H1 (cell line): ENCODE data around the gene TADA2B. TPM values are rescaled to one million over a fixed set of nuclear protein-coding genes. Genes with fewer than 3 reads are reported as not detected.

ENCODE experiments used
- CTCF ChIA-PET: fragments of 300-600 bp; sonication (Branson Sonifier 250); formaldehyde crosslinking; loops from one replicate; lab custom pipeline; 2021; ENCODE audit not compliant: partially characterized antibody; lab: Charles Lee
- POLR2A ChIA-PET: fragments of 300-600 bp; sonication (Branson Sonifier 250); formaldehyde crosslinking; loops from one replicate; lab custom pipeline; 2021; ENCODE audit warnings: inconsistent platforms; ENCODE audit not compliant: partially characterized antibody; lab: Charles Lee
- DNase-seq, 2 experiments: peaks; one replicate each; pipeline versions ENCODE4 v3.0.0 to v3.0.0-alpha.2; 2010 to 2022; ENCODE audit warnings: low spot score in 2 of 2, low read depth in 1 of 2, mixed read lengths in 1 of 2
- FAIRE-seq: peaks from 2 replicates; lab custom pipeline; 2011; peaks lifted over from hg19 to GRCh38; lab: Jason Lieb, UNC
- H2AFZ ChIP-seq: 2 replicates; pipeline ENCODE4 v1.8.1; 2012; ENCODE audit warnings: low read length, inconsistent platforms
- H2AK5ac ChIP-seq: 2 replicates; pipeline ENCODE4 v1.6.1; 2013; ENCODE audit warnings: low read depth, low read length
- H2BK120ac ChIP-seq: replicated peaks from 2 replicates; pipeline ENCODE3; 2013; ENCODE audit warnings: low read depth, low read length, inconsistent platforms
- H2BK12ac ChIP-seq: 2 replicates; pipeline ENCODE4 v1.6.1; 2013; ENCODE audit warnings: low read depth, low read length
- H2BK15ac ChIP-seq: 2 replicates; pipeline ENCODE4 v1.6.1; 2013; ENCODE audit warnings: low read length
- H2BK20ac ChIP-seq: 2 replicates; pipeline ENCODE4 v1.6.1; 2013; ENCODE audit warnings: low read length
- H2BK5ac ChIP-seq: 2 replicates; pipeline ENCODE4 v1.6.1; 2013; ENCODE audit warnings: low read depth, low read length
- H3K14ac ChIP-seq: 2 replicates; pipeline ENCODE4 v1.6.1; 2013; ENCODE audit warnings: inconsistent platforms; ENCODE audit not compliant: insufficient read length
- H3K18ac ChIP-seq: 2 replicates; pipeline ENCODE4 v1.6.1; 2013; ENCODE audit warnings: low read length; ENCODE audit errors: extremely low read depth
- H3K23ac ChIP-seq: 2 replicates; pipeline ENCODE4 v1.6.1; 2013; ENCODE audit warnings: inconsistent platforms; ENCODE audit not compliant: insufficient read length
- H3K23me2 ChIP-seq: 2 replicates; pipeline ENCODE4 v1.6.1; 2013; ENCODE audit warnings: low read depth, low read length
- H3K27ac ChIP-seq: 2 replicates; pipeline ENCODE4 v1.6.1; 2011; ENCODE audit warnings: low read depth, low read length, inconsistent platforms
- H3K27me3 ChIP-seq, 4 experiments: replicated peaks in 1 of 4; 1 replicate in 1 of 4; 2 replicates in 3 of 4; pipeline versions ENCODE4 v1.6.1 to v1.8.1; 2011 to 2013; ENCODE audit warnings: low read length in 3 of 4, mild to moderate bottlenecking in 3 of 4, inconsistent platforms in 2 of 4, mixed read lengths in 2 of 4, moderate library complexity in 1 of 4; ENCODE audit not compliant: control insufficient read depth in 3 of 4, insufficient read depth in 3 of 4; ENCODE audit errors: extremely low read depth in 1 of 4
- H3K36me3 ChIP-seq, 4 experiments: 2 replicates each; pipeline versions ENCODE4 v1.6.1 to v1.8.1; 2011 to 2013; ENCODE audit warnings: mild to moderate bottlenecking in 4 of 4, low read length in 3 of 4, moderate library complexity in 2 of 4, control low read depth in 1 of 4, inconsistent platforms in 1 of 4; ENCODE audit not compliant: insufficient read depth in 4 of 4, control insufficient read depth in 2 of 4
- H3K4ac ChIP-seq: replicated peaks from 2 replicates; pipeline ENCODE3; 2013; ENCODE audit warnings: low read length, low read depth, mixed read lengths, inconsistent platforms; ENCODE audit not compliant: insufficient read length
- H3K4me1 ChIP-seq, 4 experiments: replicated peaks in 1 of 4; 1 replicate in 1 of 4; 2 replicates in 3 of 4; pipeline versions ENCODE4 v1.6.1 to v1.8.1; 2011 to 2013; ENCODE audit warnings: low read length in 3 of 4, inconsistent platforms in 2 of 4, mixed read lengths in 1 of 4; ENCODE audit not compliant: insufficient read depth in 4 of 4, control insufficient read depth in 3 of 4
- H3K4me2 ChIP-seq, 2 experiments: 2 replicates each; pipeline versions ENCODE4 v1.6.1 to v1.8.1; 2011 to 2013; ENCODE audit warnings: low read depth in 2 of 2, low read length in 2 of 2, control low read depth in 1 of 2, inconsistent platforms in 1 of 2, mild to moderate bottlenecking in 1 of 2; ENCODE audit not compliant: insufficient read depth in 1 of 2
- H3K4me3 ChIP-seq, 4 experiments: fragments of 200-600, 300-600 bp in 1 of 4; sonication (generic), shearing (Covaris generic), sonication (Bioruptor Twin) in 1 of 4; 2 replicates each; pipeline versions ENCODE4 v1.5.1 to v1.8.1; 2011 to 2016; ENCODE audit warnings: low read length in 4 of 4, low read depth in 3 of 4, control low read depth in 2 of 4, inconsistent platforms in 2 of 4, mild to moderate bottlenecking in 2 of 4, mixed read lengths in 1 of 4, moderate library complexity in 1 of 4; ENCODE audit not compliant: insufficient read depth in 2 of 4; ENCODE audit errors: extremely low read depth in 1 of 4
- H3K56ac ChIP-seq: replicated peaks from 2 replicates; pipeline ENCODE3; 2013; ENCODE audit warnings: low read depth, mild to moderate bottlenecking, mixed read lengths, low read length, inconsistent platforms; ENCODE audit not compliant: insufficient read length
- H3K79me1 ChIP-seq: 2 replicates; pipeline ENCODE4 v1.6.1; 2013; ENCODE audit warnings: low read depth, low read length, control low read depth
- H3K79me2 ChIP-seq, 2 experiments: 2 replicates each; pipeline versions ENCODE4 v1.6.1 to v1.8.1; 2012 to 2013; ENCODE audit warnings: low read length in 2 of 2, mild to moderate bottlenecking in 2 of 2, inconsistent platforms in 1 of 2; ENCODE audit not compliant: insufficient read depth in 2 of 2, control insufficient read depth in 1 of 2
- H3K9ac ChIP-seq, 4 experiments: replicated peaks in 1 of 4; 1 replicate in 1 of 4; 2 replicates in 3 of 4; pipeline versions ENCODE4 v1.6.1 to v1.8.1; 2011 to 2013; ENCODE audit warnings: low read depth in 3 of 4, low read length in 3 of 4, control low read depth in 2 of 4, mild to moderate bottlenecking in 2 of 4, moderate library complexity in 2 of 4, inconsistent platforms in 1 of 4; ENCODE audit errors: extremely low read depth in 1 of 4
- H3K9me3 ChIP-seq, 2 experiments: 2 replicates each; pipeline versions ENCODE4 v1.6.1 to v1.8.1; 2012 to 2013; ENCODE audit warnings: mild to moderate bottlenecking in 2 of 2, moderate library complexity in 2 of 2, control low read depth in 1 of 2, inconsistent platforms in 1 of 2, low read depth in 1 of 2, low read length in 1 of 2, mixed read lengths in 1 of 2; ENCODE audit not compliant: insufficient read depth in 2 of 2
- H4K20me1 ChIP-seq, 2 experiments: replicated peaks in 1 of 2; 2 replicates each; pipeline versions ENCODE3 to v1.8.1; 2011 to 2013; ENCODE audit warnings: inconsistent platforms in 2 of 2, low read length in 2 of 2, mild to moderate bottlenecking in 1 of 2; ENCODE audit not compliant: insufficient read depth in 2 of 2, control insufficient read depth in 1 of 2
- H4K5ac ChIP-seq: 2 replicates; pipeline ENCODE4 v1.6.1; 2013; ENCODE audit warnings: low read length, low read depth, mixed read lengths, inconsistent platforms; ENCODE audit not compliant: insufficient read length
- H4K8ac ChIP-seq: 2 replicates; pipeline ENCODE4 v1.8.0; 2013; ENCODE audit warnings: mild to moderate bottlenecking, moderate library complexity, low read length, inconsistent platforms; ENCODE audit not compliant: insufficient read depth; ENCODE audit errors: extremely low read depth
- H4K91ac ChIP-seq: replicated peaks from 2 replicates; pipeline ENCODE3; 2013; ENCODE audit warnings: low read length, mixed read lengths, inconsistent platforms; ENCODE audit not compliant: insufficient read length
- CBX5 ChIP-seq: fragments of 300-800, 300-1000 bp; sonication (generic); IDR thresholded peaks from 2 replicates; pipeline ENCODE4 v1.7.1; 2016; ENCODE audit warnings: antibody characterized with exemption, low read length, low read depth
- CBX8 ChIP-seq: fragments of 300-800, 300-1000 bp; sonication (generic); IDR thresholded peaks from 2 replicates; pipeline ENCODE4 v1.7.1; 2016; ENCODE audit warnings: low read depth, low read length, borderline replicate concordance
- JUND ChIP-seq: IDR thresholded peaks from 2 replicates; pipeline ENCODE4 v1.6.1; 2011; ENCODE audit warnings: mild to moderate bottlenecking, improper control_type of control experiment, low read length
- MAFK ChIP-seq: IDR thresholded peaks from 2 replicates; pipeline ENCODE4 v1.6.1; 2012; ENCODE audit warnings: low read depth, mild to moderate bottlenecking, improper control_type of control experiment, low read length
- TAF1 ChIP-seq: IDR thresholded peaks from 2 replicates; pipeline ENCODE4 v1.6.1; 2011; ENCODE audit warnings: mild to moderate bottlenecking, low read depth, low read length
- WGBS, 2 experiments: shearing (Covaris generic) in 1 of 2; methylation state at CpG; one replicate each; pipeline versions ENCODE4 v1.1.6 to v1.1.7; 2013 to 2015; ENCODE audit warnings: low lambda C conversion rate in 2 of 2, mixed read lengths in 2 of 2, inconsistent platforms in 1 of 2, low coverage in 1 of 2, missing lambda C conversion rate in 1 of 2; ENCODE audit not compliant: insufficient replicate concordance in 2 of 2, insufficient coverage in 1 of 2, insufficient read length in 1 of 2; ENCODE audit errors: extremely low coverage in 1 of 2, missing lambda C conversion rate in 1 of 2; 5-methylcytosine and 5-hydroxymethylcytosine counted together
- polyA plus RNA-seq, 7 experiments: library from polyadenylated mRNA; depleted of rRNA in 3 of 7; stranded (reverse) in 5 of 7; unstranded in 2 of 7; fragments of >200 nt in 5 of 7; fragments of 200-250 nt in 2 of 7; gene quantifications; 1 replicate in 5 of 7; 2 replicates in 1 of 7; 4 replicates in 1 of 7; pipeline versions ENCODE4 v1.2.1 to v1.2.3, GENCODE V29; 2011 to 2013; ENCODE audit warnings: missing spikeins in 2 of 7, mixed read lengths in 2 of 7
- total RNA-seq: library from RNA; stranded (reverse); fragmentation: NEBNext Ultra II Directional; extraction: Animal tissue kit (Norgen Biotek cat#: 25700); gene quantifications from 2 replicates; pipeline ENCODE4 v1.2.1, GENCODE V29; 2021
- TF ChIP-seq, protein P1 (sequence below): IDR thresholded peaks from 2 replicates; pipeline ENCODE4 v1.6.1; 2011; ENCODE audit warnings: low read length, improper control_type of control experiment

Gene TADA2B
- total and polyA plus RNA-seq, 2 of the 8 experiments (the other 6 are each of a cell fraction or from before 2014, with no cell fraction given), result 5.7 to 12.1 TPM

GRCh38 chr4:7055990-7056325 is 12.8 kb downstream of the TADA2B start:
- Histone ChIP-seq H3K36me3 (peaks cover 8 to 22% (median 16%) of the 10 kb centered on the region in 4 experiments), H2BK12ac (no peak overlapping the region), H3K23ac (no peak overlapping the region), H3K79me1 (peaks cover 7% of the 10 kb centered on the region), H3K4me1 (no peaks in the 10 kb centered on the region; a peak in 1 of 7 replicates), H2BK20ac (no peak overlapping the region), H3K27me3 (no peaks in the 10 kb centered on the region), H3K18ac (no peak overlapping the region), H3K27ac (no peak overlapping the region), H2AFZ (no peak overlapping the region), H2AK5ac (no peak overlapping the region), H4K91ac (no peak overlapping the region), H3K79me2 (no peaks in the 10 kb centered on the region), H4K8ac (no peak overlapping the region; the same call in 1 of the 2 replicates), H3K23me2 (no peaks in the 10 kb centered on the region), H3K56ac (no peak overlapping the region), H3K14ac (no peak overlapping the region), H2BK120ac (no peak overlapping the region), H3K9me3 (no peaks in the 10 kb centered on the region), H2BK5ac (no peak overlapping the region), H4K20me1 (peaks cover 3 to 20% of the 10 kb centered on the region in 2 experiments), H2BK15ac (no peak overlapping the region), H3K9ac (no peak overlapping the region), H3K4ac (no peak overlapping the region), H3K4me3 (no peak overlapping the region), H3K4me2 (no peak overlapping the region), H4K5ac (no peak overlapping the region)
- FAIRE-seq, result no peak
- ChIA-PET CTCF (interaction anchor here (0.6 to 2.4 kb wide), 8 partner anchors 10 to 409 kb away, joined by 3 to 13 read pairs (median 4); partner anchors contain the start of gene TADA2B), POLR2A (interaction anchor here (1.1 to 6.6 kb wide), 4 partner anchors 10 to 20 kb away, joined by 3 to 36 read pairs (median 11); partner anchors contain the start of genes GRPEL1 and TADA2B)
- no peak for DNase-seq
- no peak for TF ChIP-seq MAFK
- no peak for TF ChIP-seq TAF1
- TF ChIP-seq, protein P1, sequence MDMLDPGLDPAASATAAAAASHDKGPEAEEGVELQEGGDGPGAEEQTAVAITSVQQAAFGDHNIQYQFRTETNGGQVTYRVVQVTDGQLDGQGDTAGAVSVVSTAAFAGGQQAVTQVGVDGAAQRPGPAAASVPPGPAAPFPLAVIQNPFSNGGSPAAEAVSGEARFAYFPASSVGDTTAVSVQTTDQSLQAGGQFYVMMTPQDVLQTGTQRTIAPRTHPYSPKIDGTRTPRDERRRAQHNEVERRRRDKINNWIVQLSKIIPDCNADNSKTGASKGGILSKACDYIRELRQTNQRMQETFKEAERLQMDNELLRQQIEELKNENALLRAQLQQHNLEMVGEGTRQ, result no peak
- no peak for TF ChIP-seq JUND
- TF ChIP-seq CBX8, result no peak
- no peak for TF ChIP-seq CBX5
- WGBS, 2 experiments, result 93% methylated on average over 10 of the region's 10 CpGs; no CpG with 5 or more reads in 1 of the 2 experiments
